GM13976 (cell line): ENCODE data around the gene NF2.

Experiments
- DNase-seq: peaks from one replicate; pipeline ENCODE4 v3.0.0; 2012; ENCODE audit warnings: low spot score
- CTCF ChIP-seq: IDR thresholded peaks from 2 replicates; pipeline ENCODE4 v1.5.1; 2012; ENCODE audit warnings: borderline replicate concordance, mild to moderate bottlenecking; ENCODE audit not compliant: insufficient read depth; ENCODE audit errors: extremely low read depth, missing control alignments, control extremely low read depth
- in situ Hi-C: fragments of 300-500 bp; cut with MboI; formaldehyde crosslinking; loops from one replicate; pipeline ENCODE4 v1.12.0; 2022; ENCODE audit warnings: low sequenced_read_pairs, mixed read lengths, inconsistent platforms; ENCODE audit not compliant: unreplicated experiment

The NF2 gene

GRCh38 chr22:29630987-29631386 lies 27.6 kb downstream of the NF2 start:
- in situ Hi-C loops, result loop anchor here (25.0 kb wide), 1 partner anchor 381 kb away; no protein-coding TSS in a partner anchor
- no peak for TF ChIP-seq CTCF
- no peak for DNase-seq

- TF ChIP-seq CTCF, result no peak
- in situ Hi-C loops, result loop anchor here (25.0 kb wide), 1 partner anchor 381 kb away; no protein-coding TSS in a partner anchor
- DNase-seq, result no peak
Observed at GRCh38 chr22:29631725-29632124, 28.3 kb downstream of the NF2 start.

- no peak for TF ChIP-seq CTCF
- in situ Hi-C loops, result loop anchor here (25.0 kb wide), 1 partner anchor 380 kb away; no protein-coding TSS in a partner anchor
- no peak for DNase-seq
Observed at GRCh38 chr22:29632672-29633071, 29.2 kb downstream of the NF2 start.

GRCh38 chr22:29633514-29634312 lies 30.3 kb downstream of the NF2 start:
- no peak for TF ChIP-seq CTCF
- in situ Hi-C loops, result loop anchor here (25.0 kb wide), 1 partner anchor 379 kb away; no protein-coding TSS in a partner anchor
- no peak for DNase-seq

GRCh38 chr22:29634847-29635246 lies 31.4 kb downstream of the NF2 start:
- in situ Hi-C loops, result loop anchor here (25.0 kb wide), 1 partner anchor 377 kb away; no protein-coding TSS in a partner anchor

More at GRCh38 chr22:29634847-29635246, 31.4 kb downstream of the NF2 start:
- TF ChIP-seq CTCF, result no peak
- no peak for DNase-seq
